RKO (cell line): Measurements from ENCODE around the gene PRKCI.
"Not testable (repeated sequence)": the region's sequence is repeated elsewhere in the genome, so short reads cannot be mapped to it uniquely, and the experiment has no call there.

Source experiments
- DNase-seq: peaks from one replicate; pipeline ENCODE4 v3.0.0-alpha.2; 2016; ENCODE audit warnings: low spot score

Gene PRKCI

DNA sequence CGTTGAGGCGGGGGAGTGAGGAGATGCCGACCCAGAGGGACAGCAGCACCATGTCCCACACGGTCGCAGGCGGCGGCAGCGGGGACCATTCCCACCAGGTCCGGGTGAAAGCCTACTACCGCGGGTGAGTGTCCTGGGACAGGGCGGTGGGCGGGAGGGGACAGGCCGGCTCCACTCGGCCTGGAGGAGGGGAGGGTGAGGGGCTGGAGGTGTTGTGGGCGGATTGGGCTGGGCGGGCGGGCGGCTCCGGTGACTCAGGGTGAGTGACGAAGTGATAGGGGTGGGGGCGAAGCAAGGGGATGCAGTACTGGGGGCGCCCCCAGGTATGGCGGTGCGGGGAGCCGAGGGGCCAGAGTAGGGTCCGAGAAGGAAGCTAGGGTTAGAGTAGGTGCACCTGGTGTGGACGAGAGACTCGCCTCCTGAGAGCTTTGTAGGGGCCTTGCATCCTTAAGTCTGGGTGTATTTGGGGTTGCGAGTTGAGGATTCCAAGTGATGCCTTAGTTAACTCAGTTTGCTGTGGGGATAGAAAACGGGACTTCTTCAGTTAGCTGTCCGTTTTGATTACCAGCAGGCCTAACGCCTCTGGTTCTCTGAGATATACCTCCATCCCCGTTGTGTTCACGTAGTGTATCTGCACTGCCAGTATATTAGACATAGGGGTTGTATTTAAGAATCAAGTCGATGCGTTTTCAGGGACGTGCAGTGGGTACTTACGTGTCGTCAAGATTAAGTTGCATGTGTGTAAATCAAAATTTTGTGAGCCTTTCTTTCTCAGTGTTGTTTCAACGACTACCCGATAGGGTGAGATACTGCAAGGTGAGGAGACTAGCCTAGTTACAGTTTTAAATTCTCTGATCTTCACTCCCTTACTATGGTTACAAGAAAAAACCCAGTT, 670 bp downstream of the PRKCI start:
- peak; percentile 70 for DNase-seq

GRCh38 chr3:170225166-170225565, 2.9 kb downstream of the PRKCI start:
- DNase-seq, result no peak

DNA sequence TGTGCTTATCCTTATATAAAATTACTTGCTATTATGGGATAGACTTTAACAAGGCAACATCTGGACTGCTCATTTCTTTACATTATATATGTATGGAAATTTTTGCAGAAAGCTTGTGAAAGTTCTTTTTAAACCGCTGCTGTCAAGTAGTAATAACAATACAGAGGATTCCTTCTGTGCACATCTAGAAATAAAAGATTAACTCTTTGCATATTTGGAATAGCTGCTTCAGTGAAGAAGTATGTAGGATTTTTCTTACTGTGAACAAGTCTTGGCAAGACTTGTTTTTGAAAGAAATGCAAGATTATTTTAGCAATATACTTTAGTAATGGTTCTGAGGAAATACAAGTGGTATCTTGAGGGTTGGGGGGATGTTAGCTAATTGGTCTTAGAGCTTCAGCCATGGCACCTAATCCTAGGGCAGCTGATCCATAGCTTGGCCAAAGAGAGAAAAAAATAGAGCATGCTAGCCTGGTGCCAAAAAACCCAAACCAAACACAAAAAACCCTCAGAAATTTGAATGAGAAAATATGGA, 4.3 kb downstream of the PRKCI start:
- DNase-seq, result no peak

DNA sequence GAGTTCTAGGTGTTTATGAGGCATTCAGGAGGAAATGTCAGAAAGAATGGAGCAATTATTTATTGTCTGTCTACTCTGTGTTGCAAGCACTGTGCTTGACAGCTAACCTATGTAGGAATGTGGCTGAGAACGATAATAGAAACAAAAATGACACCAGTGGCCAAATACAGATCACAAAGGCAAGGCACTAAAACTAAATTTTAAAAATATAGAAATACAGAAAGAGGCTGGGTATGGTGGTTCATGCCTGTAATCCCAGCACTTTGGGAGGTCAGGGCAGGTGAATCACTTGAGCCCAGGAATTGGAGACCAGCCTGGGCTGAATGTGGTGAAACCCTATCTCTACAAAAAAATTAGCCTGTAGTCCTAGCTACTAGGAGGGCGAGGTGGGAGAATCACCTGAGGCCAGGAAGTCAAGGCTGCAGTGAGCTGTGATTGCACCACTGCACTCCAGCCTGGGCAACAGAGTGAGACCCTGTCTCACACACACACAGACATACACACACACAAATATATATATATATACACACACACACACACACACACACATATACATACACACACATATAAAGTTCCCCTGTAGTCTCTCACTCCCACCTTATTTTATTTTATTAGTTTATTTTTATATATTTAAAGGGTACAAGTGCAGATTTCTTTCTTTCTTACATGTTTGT, 6.0 kb downstream of the PRKCI start:
- no peak for DNase-seq

DNA sequence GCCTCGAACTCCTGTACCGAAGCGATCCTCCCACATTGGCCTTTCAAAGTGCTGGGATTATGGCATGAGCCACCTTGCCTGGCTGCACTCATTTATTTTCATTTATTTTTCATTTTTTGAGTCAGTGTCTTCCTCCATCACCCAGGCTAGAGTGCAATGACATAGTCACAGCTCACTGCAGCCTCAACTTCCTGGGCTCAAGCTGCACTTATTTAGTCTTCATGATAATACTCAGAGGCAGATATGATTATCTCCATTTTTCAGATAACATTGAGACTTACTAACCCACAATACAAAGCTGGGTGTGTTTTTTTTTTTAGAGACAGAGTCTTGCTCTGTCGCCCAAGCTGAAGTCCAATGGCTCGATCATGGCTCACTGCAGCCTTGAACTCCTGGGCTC, 10.0 kb downstream of the PRKCI start:
- DNase-seq, result no peak

- no peak for DNase-seq
Measured at GRCh38 chr3:170233530-170233929, 11.3 kb downstream of the PRKCI start.

DNA sequence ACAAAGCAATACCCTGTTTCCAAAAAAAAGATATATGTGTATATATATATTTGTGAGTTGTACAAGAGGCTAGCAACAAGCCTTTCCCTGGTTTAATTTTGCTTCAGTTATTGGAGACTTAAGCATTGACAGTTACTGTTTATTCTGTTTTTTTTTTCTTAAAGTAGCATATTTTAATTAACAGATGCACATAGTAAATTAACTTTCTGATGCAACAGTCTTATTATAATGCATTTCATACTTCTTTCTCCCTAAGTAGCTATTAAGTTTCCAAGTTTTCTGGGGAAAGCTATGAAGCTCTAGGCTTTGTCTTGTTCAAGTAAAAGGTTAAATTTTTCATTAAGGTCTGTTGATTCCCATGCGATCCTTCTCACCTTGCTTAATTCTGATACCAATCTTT, 17.9 kb downstream of the PRKCI start:
- no peak for DNase-seq

- DNase-seq, result no peak
Measured at GRCh38 chr3:170240671-170241070, 18.4 kb downstream of the PRKCI start.

DNA sequence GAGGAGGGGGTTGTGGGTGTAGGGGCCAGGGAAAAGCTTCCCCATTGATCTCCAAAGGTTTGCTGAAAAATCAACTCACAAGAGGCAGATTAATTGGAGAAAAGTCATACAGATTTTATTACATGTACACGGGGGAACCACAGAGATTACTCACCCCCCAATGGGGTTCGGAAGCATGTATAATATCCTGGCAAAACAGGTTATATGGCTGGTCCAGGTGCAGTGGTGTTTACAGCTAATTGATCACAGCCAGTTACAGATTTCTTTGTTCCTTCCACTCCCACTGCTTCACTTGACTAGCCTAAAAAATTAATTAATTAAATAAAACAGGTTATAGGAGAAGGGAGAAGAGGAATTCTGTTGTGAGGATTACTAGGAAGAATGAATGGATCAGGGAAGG, 22.4 kb downstream of the PRKCI start:
- DNase-seq, result no peak

DNA sequence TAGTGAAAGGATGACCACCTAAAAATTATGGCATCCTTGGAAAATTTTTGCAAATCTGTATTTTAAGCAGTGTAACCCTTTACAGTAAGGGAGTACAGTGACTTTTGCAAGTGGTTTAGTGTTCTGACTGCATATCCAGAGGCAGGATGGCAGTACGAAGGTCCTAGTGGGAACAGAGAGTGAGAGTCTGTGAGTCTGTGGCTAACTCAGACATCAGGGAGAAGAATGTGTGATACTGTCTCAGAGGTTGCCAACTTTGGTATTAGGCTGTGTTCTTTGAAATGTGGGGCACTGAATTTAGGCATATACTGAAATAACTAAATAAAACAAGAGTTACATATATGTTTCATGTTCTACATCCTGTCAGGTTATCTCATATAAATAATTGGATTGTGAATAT, 25.7 kb downstream of the PRKCI start:
- DNase-seq, result no peak

DNA sequence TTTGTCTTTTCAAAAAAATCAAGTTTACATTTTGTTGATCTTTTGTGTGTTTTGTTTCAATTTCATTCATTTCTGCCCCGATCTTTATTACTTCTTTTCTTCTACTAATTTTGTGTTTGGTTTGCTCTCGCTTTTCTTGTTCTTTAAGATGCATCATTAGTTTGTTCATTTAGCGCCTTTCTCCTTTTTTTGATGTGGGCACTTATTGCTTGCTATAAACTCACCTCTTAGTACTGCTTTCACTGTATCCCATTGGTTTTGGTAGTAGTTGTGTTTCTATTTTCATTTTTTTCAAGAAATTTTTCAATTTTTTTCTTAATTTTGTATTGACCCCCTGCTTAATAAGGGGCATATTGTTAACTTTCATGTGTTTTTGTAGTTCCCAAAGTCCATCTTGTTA, 34.4 kb downstream of the PRKCI start:
- DNase-seq, result no peak

DNA sequence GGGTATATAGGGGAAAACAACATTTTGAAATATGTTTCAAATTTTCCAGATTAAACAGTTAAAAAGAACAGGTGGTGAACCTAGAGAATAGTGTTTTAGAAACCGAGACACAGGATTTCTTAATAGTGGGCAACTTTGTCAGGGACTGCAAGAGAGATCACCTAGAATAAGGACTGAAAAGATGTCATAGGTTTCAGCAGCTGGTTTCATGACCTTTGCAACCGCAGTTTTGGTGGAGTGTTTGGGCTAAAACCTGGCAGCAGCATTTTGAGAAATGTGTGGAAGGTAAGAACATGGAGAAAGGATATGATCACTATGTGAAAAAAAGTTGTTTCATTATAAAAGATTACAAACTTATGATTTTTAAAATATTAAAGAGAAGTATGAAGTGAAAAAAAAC, 34.9 kb downstream of the PRKCI start:
- no peak for DNase-seq

DNA sequence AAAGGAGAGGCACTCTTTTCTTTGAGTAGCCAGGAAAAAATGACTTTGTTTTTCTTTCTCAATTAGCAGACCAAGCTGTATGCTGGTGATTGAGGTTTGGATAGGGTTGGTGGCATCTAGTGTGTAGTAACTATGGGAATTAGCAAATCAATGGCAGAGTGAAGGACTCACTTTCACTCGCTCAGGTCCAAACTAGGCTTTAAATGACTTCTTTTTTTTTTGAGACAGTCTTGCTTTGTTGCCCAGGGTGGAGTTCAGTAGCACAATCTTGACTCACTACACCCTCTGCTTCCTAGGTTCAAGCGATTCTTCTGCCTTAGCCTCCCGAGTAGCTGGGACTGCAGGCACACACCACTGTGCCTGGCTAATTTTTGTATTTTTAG, 35.9 kb downstream of the PRKCI start:
- no peak for DNase-seq

DNA sequence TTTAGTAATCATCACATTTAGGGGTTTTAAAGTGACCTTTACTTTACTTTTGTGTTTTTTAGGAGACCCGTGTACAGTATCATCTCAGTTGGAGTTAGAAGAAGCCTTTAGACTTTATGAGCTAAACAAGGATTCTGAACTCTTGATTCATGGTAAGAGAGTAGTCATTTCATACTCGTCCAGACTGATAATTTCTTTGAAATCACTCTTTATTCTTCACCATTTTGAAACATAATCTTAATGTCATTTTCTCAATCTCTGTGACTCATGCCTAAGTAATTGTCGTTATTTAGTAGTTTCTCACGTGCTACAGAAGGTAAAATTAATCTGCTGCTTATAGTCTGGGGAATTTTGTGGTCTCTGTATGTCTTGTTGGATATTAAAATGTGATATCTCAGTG, 37.7 kb downstream of the PRKCI start:
- DNase-seq, result no peak

DNA sequence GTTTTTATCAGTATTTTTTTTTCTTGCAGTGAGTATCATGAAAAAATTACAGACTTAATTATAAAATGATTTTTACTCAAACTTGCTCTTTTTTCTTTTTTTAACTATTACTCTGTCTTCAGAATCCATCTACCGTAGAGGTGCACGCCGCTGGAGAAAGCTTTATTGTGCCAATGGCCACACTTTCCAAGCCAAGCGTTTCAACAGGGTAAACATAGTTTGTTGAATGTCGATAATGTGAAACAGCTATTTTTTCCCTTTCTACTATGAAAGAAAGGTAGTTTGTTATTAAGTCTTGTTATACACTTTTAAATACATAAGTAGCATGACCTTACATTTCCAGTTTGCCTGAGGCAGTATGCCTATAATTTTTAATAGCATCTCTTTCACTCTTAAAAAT, 45.6 kb downstream of the PRKCI start:
- no peak for DNase-seq

DNA sequence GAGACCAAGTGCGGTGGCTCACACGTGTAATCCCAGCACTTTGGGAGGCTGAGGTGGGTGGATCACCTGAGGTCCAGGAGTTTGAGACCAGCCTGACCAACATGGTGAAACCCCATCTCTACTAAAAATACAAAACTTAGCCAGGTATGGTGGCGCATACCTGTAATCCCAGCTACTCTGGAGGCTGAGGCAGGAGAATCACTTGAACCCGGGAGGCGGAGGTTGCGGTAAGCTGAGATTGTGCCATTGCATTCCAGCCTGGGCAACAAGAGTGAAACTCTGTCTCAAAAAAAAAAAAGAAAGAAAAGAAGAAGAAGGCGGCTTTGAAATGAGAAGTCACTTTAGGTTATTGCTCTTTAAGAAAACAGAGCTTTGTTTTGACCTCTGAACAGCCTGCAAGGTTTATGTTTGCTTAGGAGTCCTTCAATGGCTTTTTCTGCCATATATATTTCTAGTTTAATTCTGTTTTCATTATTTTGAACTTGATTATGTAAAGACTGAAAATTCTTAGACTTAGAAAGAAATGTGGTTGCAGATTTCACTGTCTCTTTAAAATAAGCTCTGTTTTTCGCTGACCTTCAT, 47.5 kb downstream of the PRKCI start:
- DNase-seq, result not testable (repeated sequence)

- no peak for DNase-seq
Measured at GRCh38 chr3:170270282-170270881, 48.2 kb downstream of the PRKCI start.

DNA sequence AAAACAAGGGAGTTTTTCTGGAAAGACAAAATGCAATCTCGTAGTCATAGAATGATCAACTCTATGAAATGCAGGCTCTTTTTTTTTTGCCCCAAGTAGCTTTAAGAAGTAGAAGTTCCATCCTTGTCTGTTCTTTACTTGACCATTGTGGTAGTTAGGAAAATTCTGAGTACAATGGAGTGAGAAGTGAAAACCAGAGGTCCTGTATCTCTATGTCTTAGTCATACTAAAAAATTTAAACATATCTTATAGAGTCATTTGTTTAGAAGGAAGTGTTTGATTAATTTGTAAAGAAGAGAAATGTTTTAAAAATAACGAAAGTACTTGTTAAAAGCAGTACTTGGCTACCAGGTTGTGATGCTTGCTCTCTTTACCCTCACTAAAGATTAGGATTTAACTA, 52.4 kb downstream of the PRKCI start:
- no peak for DNase-seq

GRCh38 chr3:170275832-170276231, 53.6 kb downstream of the PRKCI start:
- no peak for DNase-seq

- DNase-seq, result not testable (repeated sequence)
Measured at GRCh38 chr3:170277311-170277710, 55.1 kb downstream of the PRKCI start.

DNA sequence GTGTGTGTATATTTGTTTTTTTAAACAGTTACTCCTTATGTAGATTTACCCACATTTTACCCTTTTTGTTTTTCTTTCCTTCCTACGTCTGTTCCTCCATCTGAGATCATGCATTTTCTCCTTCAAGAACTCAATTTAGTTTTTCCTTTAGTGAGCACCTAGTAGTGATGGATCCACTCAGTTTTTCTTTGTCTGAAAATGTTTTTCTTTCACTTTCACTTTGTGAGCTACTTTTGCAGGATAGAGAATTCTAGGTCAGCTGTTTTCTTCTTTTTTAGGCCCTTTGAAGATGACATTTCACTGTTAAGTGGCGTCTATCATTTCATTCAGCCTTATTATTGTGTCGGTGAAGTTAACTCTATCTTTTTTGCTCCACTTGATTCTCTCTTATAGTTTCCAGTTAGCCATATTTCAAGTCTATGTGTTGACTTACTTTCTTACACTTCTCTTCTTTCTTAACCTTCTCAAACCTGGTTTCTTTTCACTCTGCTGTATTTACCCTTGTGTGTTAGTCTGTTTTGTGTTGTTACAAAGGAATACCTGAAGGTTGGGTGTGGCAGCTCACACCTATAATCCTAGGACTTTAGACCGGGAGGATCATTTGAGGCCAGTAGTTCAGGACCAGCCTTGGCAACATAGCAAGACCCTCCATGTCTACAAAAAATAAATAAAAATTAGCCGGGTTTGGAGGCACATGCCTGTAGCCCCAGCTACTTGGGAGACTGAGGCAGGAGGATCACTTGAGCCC, 55.8 kb downstream of the PRKCI start:
- no peak for DNase-seq

DNA sequence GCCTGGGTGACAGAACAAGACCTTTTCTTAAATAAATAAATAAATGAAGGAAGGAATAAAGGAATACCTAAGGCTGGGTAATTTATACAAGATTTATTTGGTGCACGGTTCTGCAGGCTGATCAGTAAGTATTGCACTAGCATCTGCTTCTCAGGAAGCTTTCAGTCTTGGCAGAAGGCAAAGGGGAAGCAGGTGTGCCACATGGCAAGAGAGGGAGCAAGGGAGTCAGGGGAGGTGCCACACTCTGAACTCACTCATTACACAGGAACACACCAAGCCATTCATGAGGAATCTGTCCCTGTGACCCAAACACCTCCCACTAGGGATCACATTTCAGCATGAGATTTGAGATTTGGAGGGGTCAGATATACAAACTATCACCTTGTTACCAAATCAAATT, 56.4 kb downstream of the PRKCI start:
- no peak for DNase-seq
